ENCODE data around the gene TICRR.
A peak's percentile ranks its signal among the peaks of the same experiment; 100 is the strongest.

TICRR gene

DNA sequence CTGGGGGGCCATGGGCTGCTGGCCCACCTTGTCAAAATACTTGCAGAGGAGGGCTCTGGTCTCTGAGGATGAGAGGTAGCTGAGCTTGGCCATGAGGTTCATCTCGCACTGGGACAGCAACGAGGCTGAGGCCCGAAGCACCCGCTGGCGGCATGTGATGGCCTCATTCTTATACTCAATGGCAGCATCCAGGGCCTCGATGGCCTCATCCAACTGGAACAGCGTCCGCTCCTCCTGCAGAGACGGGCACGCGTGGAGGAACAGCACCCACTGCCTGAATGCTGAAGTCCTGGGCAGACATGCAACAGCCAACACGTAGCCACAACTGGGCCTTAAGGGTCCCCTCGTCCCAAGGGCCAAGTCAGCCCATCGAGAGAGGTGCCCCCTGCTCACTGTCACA is 55.0 kb downstream of the TICRR start:
- no peak for DNase-seq (ENCODE audit: low read depth)

DNA sequence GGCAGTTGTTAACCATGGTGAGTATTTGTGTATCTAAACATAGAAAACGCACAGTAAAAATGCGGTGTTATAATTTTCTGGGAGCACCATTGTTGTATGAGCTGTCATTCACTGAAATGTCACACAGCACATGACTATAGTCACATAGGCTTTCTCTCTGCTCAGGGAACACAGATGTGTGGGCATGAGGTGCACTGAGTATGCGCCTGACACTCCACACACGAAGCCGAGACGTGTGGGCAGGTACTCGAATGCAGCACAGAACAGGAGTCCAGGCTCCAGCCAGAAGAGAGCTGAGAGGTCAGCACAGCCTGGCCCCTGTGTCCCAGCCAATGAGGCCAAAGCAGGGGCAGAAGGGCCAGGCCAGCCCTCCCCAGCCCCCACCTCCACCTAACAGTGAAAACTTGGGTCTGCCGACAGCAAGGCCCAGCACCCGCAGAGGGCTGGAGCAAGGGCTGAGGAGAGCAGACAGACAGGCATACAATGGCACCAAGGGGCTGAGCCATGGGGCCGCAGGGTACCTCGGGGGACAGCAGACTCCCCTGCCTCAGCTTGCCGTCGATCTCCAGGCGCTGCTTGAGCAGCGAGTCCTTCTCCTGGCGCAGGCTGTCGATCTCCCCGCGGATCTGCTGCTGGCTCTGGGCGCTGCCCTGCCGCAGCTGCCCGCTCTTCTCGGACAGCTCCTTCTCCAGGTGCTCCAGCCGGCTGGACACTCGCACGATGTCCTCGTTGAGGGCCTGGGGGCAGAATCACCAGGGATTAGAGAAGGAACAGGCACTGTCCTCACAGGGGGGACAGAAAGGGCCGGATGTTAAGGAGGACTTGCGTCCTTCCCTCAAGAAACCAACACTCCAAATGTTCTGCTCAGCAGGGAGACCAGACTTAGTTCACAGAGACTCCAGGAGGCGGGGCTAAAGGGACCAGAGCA is 56.0 kb downstream of the TICRR start:
- no peak for DNase-seq (ENCODE audit: low read depth)

DNA sequence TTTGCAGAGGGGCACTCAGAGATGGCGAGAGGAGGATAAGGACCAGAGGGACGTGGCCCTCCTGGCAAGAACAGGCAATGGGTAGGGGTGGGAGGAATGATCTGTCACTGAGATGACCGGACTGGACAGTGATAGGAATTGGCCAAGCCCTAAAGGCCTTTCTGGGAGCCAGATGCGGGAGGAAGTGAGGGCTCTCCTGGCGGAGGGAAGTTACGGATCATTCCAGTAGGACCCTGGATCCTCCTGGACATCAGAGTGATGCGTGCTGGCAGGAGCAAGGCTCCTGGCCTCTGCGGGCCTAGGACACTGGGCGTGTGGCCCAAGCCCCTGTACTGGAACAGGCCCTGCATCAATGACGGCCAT is 56.6 kb downstream of the TICRR start:
- DNase-seq (ENCODE audit: low read depth): no peak

DNA sequence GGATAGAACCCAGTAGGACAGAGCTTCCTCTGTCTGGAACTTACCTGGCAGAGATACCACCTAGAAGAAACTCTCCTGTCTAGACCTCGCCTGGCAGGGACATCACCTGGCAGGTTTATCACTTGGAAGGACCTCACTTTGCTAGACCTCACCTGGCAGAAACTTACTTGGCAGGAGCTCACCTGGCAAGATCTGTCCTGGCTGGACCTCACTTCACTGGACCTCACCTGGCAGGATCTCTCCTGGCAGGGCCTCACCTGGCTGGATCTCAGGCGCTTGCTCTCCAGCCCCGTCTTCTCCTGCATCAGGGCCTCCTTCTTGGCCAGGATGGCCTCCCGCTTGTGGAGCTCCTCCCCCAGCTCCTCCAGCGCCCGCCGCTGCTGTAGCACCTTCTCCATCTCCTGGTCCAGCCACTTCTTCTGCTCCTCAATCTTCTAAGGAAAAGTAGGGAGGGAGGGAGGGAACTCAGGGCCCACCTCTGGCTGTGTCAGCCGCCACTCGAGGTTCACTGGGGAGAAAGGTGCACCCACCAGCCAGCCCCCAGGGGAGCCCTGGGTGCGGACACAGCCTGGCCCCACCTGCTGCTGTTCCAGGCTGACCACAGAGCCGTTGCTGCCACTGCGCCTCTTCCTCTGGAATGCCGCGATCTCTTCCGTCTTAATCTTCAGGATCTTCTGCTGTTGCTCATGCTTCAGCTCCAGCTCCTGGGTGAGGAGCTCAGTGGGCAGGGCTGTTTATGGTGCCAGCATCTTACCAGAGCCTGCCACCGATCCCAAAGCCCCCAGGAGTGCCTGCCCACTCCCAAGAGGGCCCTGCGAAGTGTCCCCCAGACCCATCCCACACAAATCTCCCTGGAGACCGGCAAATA is 57.5 kb downstream of the TICRR start:
- no peak for DNase-seq (ENCODE audit: low read depth)

DNA sequence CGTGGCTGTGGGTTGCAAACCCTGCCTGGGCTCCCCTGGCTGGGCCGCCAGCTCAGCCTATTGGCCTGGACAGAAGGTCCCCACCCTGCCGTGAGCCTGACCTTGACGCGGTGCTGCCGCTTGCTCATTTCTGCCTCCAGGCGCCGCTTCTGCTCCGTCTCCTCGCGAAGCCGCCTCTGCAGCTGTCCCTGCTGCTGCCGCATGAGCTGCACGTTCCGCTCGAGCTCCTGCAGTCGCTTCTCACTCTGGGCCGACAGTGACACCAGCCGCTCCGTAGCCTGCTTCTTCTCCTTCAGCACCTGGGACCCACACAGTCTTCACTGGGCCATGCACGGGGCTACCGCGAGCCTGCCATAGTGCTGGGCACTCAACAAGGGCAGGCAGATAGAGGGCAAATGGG is 58.3 kb downstream of the TICRR start:
- DNase-seq (ENCODE audit: low read depth): no peak

DNA sequence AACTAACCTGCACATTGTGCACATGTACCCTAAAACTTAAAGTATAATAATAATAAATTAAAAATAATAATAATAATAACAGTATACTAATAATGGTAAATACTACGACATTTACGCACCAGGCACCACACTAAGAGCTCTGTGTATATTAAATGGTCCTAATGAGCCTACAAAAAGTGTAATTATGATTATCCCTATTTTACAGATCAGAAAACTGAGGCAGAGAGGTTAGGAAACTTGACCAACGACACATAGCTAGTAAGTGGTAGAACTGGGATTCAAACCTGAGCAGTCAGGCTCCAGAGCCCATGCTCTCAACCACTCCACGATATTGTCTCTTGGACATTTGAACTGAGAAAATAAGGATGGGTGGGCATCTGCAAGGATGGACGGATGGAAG is 65.0 kb downstream of the TICRR start:
- no peak for DNase-seq (ENCODE audit: low read depth)

DNA sequence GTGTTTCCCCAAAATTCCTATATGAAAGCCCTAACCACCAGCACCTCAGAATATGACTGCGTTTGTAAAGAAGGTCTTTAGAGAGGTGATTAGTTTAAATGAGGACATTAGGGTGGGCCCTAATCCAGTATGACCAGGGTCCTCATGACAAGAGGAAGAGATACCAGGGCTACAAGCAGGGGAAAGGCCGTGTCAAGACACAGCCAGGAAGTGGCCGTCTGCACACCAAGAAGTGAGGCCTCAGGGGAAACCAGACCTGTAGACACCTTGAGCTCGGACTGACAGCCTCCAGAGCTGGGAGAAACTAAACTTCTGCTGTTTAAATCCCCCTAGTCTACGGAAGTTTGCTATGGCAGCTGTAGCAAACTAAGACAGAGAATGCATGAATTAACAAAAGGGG is 65.8 kb downstream of the TICRR start:
- DNase-seq (ENCODE audit: low read depth): no peak

DNA sequence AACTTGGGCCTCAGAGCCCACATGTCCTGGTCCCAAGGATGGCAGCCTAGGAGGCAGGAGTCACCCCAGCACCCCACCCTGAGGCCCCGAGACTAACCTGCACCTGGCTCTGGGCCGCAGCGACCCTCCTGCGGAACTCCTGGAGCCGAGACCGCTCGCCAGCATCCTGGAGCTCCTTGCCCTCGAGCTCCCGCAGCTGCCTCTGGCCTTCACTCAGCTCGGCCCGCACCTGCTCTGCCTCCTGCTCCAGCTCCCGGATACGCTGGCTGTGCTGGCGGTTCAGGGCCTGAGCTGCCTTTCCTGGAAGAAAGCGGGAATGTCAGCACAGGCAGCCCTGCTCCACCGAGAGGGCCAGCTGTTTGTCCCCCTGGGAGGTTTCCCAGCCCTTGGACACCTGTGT is 66.8 kb downstream of the TICRR start:
- no peak for DNase-seq (ENCODE audit: low read depth)

DNA sequence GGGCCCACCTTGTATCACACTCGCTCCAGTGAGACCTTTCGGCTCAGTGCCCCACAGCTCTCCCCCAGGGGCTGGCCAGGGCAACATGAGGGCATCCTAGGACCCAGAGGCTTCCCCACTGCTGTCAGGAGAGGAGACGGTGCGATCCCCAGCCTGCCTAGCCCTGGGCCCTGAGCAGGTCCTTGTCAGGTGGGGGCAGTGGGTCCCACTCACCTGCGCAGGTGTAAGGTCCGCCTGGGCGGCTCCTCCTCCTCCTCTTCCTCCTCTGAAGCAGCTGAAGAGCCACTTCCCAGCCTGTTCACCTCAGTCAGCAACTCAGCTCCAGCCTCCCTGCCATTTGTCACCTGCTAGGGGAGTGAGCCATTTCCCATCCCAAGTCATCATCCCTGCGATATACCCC is 70.4 kb downstream of the TICRR start:
- no peak for DNase-seq (ENCODE audit: low read depth)

DNA sequence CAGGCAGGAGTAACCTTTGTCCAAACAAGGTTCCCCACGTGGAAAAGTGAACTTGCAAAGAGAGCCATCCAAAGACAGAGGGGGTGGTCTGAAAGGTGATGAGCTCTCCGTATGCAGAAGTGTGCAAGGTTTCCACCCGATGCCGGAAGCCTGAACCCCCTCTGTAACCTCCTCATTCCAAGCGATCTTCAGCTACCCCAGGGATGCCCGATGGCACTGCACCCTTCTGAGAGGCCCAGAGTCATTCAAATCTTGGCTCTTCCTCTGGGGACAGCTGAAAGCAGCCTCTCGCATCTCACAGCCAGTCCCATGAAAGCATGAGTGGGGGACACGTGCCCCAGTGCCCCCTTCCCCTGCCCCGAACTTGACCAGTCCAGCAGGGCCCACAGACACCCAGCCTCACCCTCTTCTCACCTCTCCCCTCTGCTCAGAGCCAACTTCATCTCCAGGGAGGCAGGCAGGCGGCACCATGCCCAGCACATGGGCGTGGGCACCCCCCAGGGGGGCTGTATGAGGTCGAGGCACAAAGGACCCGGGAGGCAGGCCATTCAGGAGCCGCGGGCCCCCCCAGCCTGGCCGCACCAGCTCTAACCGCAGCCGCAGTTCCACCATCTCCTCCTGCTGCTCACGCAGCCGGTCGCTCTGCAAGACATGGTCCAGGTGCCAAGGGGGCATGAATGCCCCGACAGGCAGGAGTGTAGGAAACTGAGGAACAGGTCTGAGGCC is 71.3 kb downstream of the TICRR start:
- DNase-seq (ENCODE audit: low read depth): no peak

DNA sequence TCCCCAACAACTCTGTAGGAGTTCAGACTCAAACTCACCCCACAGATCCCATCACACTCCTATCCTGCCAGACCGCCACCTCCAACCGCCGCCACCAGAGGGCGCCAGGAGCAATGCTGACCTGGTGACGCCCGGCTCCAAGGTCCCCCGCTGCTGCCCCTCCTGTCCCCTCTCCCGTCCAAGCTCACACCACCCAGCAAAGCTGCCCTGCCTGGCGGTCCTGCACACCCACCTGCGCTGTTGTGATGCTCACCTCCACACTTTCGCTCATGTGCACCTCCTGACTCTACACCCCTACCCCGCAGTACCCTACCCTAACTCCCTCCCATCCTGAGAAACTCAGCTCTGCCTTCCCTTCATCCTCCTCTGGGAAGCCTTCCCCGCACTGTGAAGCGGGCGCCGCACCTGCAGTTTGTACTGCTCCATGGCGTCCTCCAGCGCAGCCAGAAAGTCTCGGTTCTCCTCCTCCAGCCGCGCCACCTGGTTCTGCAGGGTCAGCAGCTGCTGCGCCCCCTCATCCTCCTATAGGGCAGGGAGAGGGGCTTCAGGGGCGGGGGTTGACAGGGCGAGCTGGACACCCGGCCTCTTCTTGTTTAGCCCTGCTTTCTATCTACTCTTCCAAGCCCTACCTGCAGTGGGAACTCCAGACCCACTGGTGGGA is 72.1 kb downstream of the TICRR start:
- DNase-seq (ENCODE audit: low read depth): peak; percentile 13

DNA sequence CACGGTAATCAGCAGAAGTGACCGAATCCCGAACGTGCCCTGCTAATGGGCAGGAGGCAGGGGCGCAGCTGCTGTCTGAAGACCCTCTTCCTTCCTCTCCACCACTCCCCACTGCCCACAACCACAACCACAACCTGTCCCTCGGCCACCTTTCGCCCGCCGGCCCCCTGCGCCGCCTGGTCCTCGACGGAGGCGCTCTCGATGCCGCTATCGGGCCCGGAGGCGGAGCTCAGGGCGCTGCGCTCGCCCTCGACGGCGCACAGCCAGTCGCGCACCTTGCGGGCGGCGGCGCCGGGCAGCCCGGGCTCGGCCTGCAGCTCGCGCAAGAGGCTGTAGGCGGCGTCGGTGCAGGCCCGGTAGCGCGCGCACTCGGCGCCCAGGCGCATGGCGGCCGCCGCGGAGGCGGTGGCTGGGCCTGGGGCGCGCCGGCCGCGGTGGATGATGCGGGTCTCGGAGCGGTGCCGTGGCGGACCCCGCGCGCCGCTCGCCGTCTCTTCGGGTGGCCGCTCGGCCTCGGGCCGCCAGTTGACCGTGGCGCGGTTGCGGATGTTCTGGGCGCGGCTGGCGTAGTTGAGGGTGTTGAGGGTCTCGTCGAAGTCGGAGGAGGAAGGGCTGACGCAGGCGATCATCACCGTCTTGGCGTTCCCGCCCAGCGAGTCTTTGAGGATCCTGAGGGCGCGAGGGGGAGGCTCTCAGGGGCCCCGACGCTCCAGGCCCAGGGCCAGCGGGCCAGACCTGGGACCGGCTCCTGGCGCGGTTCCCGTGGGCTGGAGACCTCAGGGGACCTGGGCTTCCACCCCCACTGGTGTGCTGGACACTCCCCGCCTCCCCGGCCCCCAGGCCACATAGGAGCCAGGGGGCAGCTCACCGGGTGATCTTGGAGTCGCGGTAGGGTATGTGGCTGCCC is 73.1 kb downstream of the TICRR start:
- DNase-seq (ENCODE audit: low read depth): no peak

DNA sequence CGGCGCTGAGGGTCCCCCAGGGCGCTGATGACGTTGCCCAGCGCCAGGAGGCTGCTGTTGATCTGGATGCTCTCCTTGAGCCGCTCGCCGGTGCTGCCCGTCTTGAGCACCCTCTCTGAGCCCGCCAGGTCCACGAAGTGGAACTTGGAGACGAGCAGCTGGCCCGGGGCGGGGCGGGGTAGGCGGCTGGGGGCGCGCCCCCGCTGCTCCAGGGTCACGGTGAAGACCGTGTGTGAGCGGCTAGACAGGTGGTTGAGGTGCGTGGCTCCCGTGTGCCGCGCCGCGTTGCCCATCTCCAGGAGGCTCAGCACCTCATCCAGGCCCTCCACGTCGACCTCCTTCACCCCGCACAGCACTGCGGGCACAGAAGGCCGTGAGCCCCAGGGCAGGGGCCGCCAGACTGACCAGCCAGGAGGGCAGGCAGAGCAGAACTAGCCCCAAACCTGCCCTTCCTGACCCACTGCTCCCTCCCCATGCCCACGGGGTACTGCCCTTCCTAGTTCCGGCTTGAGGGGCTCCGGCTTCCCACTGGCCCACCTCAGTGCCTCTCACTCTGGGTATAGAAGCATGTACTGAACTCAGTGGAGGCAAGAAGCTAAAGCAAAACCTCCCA is 73.8 kb downstream of the TICRR start:
- DNase-seq (ENCODE audit: low read depth): no peak

DNA sequence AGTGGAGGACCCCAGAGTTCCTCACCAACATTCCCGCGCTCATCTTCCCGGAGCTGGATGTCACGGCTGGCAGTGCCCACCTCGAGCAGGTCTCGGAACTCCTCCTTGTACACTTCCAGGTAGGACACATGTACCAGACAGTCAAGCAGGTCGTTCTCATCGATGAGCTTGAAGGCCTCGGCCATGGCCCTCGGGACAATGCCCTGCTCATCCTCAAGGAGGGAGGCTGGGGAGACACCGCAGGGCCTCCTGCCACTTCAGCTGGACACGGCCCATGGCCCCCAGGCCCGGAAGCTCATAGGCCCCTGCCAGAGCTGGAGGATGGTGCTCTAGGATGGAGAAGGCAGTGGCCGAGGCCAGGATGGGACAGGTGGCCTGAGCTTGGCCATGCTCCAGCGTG is 74.4 kb downstream of the TICRR start:
- DNase-seq (ENCODE audit: low read depth): no peak

DNA sequence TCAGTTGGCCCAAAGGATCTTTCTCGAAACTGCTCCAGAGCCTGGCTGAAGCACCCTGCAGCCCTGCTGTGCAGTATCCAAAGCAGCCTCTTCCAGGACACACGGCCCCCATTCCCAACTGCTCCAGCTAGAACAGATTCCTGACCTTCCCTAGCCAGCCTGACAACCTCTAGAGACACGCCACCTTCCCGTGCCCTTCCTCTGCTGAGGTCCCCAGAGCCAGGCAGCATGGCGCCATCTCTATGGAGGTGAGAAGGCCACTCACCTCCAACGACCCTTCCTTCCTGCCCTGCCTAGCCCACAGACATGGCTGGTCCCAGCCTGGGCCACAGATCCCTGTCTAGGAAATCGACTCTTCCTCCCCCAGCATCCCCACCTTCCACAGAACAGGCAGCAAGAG is 76.9 kb downstream of the TICRR start:
- DNase-seq (ENCODE audit: low read depth): no peak

DNA sequence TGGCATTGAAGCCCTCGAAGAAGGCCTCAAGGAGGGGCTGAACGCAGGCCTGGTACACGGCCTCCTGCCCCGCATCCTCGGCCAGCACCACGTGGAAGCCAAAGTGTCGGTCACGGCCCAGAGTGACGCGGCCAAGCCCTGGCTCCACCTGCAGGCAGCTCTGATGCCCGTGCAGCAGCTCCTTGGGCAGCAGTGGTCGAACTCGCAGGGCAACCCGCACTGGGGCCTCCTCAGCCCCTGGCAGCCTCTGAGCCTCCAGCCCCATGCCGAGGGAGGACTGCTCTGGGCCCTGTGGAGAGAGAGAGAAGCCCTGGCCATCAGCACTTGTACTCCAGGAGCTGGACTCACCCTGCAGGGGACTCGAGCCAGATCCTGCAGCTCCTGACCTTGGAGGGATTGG is 77.4 kb downstream of the TICRR start:
- DNase-seq (ENCODE audit: low read depth): no peak

DNA sequence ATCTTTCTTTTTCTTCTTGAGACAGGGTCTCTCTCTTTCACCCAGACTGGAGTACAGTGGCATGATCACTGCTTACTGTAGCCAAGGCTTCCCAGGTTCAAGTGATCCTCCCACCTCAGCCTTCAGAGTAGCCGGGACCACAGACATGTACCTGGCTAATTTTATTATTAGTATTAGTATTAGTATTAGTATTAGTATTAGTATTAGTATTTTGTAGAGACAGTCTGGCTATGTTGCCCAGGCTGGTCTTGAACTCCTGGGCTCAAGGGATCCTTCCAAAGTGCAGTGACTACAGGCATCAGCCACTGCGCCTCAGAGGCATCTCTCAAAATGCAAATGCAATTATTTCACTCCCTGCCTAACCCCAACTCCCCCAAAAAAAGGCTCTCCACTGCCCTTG is 78.3 kb downstream of the TICRR start:
- no peak for DNase-seq (ENCODE audit: low read depth)

DNA sequence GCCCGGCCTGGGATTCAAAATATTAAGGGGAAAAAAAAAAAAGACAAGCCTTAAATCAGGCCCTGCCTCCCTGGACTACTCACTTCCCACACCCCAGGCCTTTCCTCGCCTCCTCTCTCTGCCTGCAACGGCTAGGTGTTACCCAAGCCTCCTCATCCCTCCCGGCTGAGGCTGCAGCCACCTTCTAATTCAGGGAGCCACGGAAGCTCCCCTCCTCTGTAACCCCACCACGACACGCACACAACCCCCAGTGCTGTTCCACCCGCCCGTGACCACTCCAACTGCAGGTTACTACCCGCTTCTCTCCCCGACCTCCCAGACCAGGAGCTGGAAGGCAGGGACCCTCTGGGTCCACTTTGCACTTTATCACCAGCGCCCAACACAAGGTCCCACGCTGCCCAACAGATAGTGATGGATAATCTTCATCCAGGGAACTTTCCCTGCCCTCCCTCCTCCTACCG is 79.1 kb downstream of the TICRR start:
- DNase-seq (ENCODE audit: low read depth): no peak

DNA sequence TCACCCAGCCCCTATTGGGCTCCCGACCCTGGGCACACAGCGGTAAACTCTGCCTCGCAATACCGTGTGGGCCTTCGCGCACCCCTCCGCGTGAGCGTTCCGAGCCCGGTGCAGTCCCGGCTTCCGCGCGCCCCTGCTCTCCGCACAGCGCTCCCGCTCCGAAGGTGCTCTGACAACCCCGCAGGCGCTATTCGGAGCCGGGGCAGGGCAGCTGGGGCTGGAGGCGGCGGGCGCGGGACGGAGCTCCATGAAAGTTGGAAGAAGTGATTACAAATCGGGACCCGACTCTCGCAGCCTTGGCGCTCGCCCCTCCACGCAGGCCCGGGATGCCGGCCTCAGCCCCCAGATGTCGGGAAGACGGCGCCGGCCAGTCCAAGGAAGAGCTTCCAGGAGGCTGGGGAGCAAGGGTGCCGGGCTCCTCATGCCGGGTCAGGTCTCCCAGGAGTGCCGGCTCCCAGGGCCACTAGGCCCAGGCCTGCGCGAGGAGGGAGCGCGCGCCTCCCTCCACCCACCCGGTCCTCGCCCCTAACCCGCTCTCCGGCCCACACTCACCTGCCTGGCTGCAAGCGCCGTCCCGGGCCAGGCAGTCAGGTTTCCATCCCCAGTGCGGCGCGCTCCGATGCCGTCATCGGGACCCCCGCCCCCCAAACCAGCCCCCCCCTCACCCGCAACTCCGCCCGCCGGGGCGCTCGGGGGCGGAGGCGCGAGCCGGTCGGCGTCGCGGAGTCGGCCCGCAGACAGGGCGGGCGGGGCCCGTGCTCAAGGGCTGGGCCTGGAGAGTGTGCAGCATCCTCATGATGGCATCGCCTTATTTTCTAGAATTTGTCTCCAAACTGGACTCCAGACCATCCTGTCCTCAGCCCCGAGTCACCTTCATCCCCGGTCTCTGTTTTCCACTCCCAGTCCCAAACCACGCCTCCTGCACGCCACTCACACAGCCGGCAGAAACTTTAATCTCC is 79.9 kb downstream of the TICRR start, which contains the start of gene KIF7:
Gene KIF7 (minus strand): TSS at position 621 of the 959 bp plus-strand sequence. CDS start 2,537 bp downstream, outside the sequence.
- DNase-seq (ENCODE audit: low read depth): no peak
